GM13976 (cell line): ENCODE results near the gene ZBTB24.
"Not testable (repeated sequence)": the region's sequence is repeated elsewhere in the genome, so short reads cannot be mapped to it uniquely, and the experiment has no call there.

Source experiments
- DNase-seq: peaks from one replicate; pipeline ENCODE4 v3.0.0; 2012; ENCODE audit warnings: low spot score
- in situ Hi-C: fragments of 300-500 bp; cut with MboI; formaldehyde crosslinking; loops from one replicate; pipeline ENCODE4 v1.12.0; 2022; ENCODE audit warnings: low sequenced_read_pairs, mixed read lengths, inconsistent platforms; ENCODE audit not compliant: unreplicated experiment
- TF ChIP-seq, protein P1 (sequence below): IDR thresholded peaks from 2 replicates; pipeline ENCODE4 v1.5.1; 2012; ENCODE audit warnings: borderline replicate concordance, mild to moderate bottlenecking; ENCODE audit not compliant: insufficient read depth; ENCODE audit errors: extremely low read depth, missing control alignments, control extremely low read depth

Gene ZBTB24

DNA sequence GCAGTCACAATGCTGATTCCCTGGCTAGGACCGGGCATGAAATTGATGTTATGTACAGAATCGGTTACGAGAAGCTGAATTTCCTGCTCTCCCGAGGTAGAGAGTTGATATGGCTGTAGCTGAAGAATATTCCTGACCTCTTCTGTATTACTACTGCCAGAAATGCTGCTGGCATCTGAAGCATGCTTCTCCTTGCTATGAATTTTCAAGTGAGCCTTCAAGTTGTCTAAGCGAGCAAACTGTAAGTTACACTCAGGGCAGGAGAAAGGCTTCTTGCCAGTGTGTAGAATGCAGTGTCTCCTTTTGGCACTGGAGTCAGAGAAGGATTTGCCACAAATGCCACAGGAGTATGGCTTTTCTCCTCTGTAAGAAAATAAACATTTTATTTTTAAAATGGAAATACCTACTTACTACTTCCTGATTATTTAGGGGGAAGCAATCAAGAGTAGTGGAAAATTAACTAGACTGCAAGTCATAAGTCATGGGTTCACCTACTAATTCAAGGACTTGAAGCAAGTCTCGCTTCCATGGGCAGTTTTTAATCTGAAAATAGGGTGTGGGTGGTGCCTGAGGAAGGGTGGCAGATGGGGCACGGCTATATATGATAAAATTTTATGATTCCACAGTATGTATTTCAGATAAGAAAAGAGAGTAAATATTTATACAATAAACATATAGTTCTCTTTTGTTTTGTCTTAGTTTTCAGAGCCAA lies 16.7 kb downstream of the ZBTB24 start:
- in situ Hi-C loops: no loop called here
- TF ChIP-seq, protein P1, sequence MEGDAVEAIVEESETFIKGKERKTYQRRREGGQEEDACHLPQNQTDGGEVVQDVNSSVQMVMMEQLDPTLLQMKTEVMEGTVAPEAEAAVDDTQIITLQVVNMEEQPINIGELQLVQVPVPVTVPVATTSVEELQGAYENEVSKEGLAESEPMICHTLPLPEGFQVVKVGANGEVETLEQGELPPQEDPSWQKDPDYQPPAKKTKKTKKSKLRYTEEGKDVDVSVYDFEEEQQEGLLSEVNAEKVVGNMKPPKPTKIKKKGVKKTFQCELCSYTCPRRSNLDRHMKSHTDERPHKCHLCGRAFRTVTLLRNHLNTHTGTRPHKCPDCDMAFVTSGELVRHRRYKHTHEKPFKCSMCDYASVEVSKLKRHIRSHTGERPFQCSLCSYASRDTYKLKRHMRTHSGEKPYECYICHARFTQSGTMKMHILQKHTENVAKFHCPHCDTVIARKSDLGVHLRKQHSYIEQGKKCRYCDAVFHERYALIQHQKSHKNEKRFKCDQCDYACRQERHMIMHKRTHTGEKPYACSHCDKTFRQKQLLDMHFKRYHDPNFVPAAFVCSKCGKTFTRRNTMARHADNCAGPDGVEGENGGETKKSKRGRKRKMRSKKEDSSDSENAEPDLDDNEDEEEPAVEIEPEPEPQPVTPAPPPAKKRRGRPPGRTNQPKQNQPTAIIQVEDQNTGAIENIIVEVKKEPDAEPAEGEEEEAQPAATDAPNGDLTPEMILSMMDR: no peak
- no peak for DNase-seq

DNA sequence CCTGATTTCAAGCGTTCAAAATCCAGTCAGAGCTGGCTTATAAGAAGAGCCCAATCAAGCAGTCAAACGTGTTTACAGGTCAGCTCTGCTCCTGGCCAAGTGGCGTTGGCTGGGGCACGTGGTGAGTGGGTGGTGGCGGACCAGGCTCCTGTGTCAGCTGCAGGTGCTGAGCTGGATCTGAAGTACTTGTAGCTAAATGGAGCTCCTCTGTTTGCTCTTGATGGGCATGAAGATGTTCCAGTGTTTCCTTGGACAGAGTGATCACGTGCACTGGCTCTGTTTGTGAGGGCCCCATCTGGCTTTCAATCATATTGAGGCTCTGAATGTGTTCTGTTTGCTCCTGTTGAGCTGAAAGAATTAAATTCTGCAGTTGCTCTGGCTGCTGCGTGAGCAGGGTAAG lies 17.2 kb downstream of the ZBTB24 start:
- TF ChIP-seq, protein P1: no peak
- in situ Hi-C loops: no loop called here
- no peak for DNase-seq

DNA sequence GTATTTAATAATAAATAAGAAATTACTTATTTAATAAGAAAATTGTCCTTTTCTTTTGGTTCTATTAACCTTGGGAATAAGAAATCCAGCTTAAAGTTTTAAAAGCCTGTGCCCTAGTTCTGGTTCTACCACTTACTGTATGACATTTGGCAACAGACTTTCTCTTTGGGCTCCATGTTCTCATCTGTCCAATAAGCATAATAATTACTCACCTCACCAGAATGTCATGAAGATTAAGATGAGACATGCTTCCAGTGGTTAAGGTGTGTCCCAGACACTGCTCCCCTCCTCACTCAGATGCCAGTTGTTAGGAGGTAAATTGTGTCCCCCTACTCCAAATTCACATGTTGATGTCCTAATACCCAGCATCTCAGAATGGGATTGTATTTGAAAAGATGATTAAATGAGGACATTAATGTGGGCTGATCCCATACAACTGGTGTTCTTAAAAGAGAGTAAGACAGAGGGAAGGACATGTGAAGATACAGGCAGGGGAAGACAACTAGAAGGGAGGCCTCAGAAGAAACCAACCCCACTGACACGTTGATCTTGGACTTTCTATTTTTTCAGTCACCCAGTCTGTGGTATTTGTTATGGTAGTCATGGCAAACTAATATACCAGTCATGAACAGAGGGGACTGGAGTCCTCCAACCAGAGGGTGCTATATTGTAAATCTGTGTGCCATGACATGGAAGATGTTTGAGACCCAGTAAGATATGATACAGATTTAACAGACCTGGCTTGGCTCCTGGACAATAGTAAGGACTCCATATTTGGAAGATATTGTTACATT lies 21.1 kb downstream of the ZBTB24 start:
- no peak for DNase-seq
- in situ Hi-C loops: no loop called here
- TF ChIP-seq, protein P1: no peak

DNA sequence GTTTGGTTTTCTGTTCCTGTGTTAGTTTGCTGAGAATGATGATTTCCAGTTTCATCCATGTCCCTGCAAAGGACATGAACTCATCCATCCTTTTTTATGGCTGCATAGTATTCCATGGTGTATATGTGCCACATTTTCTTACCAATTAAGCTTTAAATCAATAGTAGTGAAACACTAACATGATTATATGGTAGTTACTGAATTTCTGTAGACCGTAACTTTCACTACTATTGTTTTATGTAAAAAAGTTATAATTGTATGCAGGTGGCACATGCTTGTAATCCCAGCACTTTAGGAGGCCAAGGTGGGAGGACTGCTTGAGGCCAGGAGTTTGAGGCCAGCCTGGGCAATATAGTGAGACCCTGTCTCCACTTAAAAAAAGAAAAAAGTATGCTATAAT lies 21.8 kb downstream of the ZBTB24 start:
- not testable (repeated sequence) for DNase-seq

DNA sequence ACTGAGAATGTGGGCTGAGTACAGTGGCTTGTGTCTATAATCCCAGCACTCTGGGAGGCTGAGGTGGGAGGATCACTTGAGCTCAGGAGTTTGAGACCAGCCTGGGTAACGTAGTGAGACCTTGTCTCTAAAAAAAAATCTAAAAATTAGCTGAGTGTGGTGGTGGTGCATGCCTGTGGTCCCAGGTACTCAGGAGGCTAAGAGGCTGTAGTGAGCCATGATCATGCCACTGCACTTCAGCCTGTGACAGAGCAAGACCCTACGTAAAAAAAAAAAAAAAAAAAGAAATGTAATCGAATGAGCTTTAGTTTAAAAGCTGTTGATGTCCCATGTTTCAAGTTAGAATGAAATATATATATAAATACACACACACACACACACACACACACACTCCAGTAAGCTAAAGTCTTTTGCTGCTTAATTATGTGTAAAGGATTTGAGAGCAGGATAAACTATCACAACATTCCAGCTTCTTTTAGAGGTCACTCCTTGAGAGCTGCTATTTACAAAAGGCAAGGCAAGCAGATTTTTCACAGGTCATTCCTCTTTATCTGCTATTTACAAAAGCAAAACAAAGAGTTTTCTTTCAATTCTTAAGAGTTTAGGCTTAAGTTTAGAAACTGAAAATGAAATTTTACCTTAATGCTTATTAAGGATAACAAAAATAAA lies 22.7 kb downstream of the ZBTB24 start:
- in situ Hi-C loops: no loop called here
- no peak for DNase-seq
- TF ChIP-seq, protein P1: no peak

More for the DNA sequence above, 21.8 kb downstream of the ZBTB24 start:
- in situ Hi-C loops: not testable (repeated sequence)

DNA sequence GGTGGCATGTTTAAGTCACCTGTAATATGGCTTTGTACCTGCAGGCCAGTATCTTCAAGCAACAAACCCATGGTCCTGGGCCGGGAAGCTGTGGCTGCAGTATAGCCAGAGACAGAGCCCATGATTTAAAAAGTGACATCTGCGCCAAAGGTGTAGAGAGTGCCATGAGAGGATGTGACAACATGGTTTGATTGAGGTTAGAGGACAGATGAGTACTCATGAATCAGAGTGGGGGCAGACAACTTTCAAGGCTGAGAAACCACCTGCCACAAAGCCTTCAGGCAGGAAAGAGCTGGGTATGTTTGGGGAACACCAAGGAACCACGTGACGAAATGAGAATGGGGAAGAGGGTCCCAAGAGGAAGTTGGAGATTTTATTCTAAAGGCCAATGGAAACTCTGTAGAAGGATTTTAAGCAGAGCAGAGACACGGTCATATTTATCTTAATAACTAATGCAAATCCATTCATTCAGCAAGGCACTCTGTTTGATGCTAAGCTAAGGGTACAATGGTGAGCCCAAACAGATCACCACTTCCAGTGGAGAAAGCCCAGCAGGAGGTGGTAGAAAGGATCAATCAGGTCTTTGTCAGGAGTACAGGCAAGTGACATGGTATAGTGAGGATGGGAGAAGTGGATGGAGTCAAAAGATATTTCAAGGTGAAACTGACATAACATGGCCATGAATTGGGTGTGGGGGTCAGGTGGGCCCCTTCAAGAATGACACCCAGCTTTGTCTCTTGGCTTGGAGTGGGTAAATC lies 24.1 kb downstream of the ZBTB24 start:
- peak; percentile 59 for DNase-seq

More for the DNA sequence above, 24.1 kb downstream of the ZBTB24 start:
- TF ChIP-seq, protein P1: no peak
- in situ Hi-C loops: no loop called here
